AG09319 (cell line): ENCODE data around the gene CDC34.

Source experiments
- DNase-seq: peaks from one replicate; pipeline ENCODE4 v3.0.0-alpha.2; 2010; ENCODE audit warnings: low read depth; ENCODE audit errors: extremely low read depth
- TF ChIP-seq, protein P1 (sequence below): IDR thresholded peaks from 2 replicates; pipeline ENCODE4 v1.5.1; 2011; ENCODE audit warnings: low read depth, mild to moderate bottlenecking, inconsistent platforms, low read length, moderate library complexity

CDC34 gene

GRCh38 chr19:518598-519231, 12.8 kb upstream of the CDC34 start:
- TF ChIP-seq, protein P1, sequence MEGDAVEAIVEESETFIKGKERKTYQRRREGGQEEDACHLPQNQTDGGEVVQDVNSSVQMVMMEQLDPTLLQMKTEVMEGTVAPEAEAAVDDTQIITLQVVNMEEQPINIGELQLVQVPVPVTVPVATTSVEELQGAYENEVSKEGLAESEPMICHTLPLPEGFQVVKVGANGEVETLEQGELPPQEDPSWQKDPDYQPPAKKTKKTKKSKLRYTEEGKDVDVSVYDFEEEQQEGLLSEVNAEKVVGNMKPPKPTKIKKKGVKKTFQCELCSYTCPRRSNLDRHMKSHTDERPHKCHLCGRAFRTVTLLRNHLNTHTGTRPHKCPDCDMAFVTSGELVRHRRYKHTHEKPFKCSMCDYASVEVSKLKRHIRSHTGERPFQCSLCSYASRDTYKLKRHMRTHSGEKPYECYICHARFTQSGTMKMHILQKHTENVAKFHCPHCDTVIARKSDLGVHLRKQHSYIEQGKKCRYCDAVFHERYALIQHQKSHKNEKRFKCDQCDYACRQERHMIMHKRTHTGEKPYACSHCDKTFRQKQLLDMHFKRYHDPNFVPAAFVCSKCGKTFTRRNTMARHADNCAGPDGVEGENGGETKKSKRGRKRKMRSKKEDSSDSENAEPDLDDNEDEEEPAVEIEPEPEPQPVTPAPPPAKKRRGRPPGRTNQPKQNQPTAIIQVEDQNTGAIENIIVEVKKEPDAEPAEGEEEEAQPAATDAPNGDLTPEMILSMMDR = no peak
- no peak for DNase-seq

DNA sequence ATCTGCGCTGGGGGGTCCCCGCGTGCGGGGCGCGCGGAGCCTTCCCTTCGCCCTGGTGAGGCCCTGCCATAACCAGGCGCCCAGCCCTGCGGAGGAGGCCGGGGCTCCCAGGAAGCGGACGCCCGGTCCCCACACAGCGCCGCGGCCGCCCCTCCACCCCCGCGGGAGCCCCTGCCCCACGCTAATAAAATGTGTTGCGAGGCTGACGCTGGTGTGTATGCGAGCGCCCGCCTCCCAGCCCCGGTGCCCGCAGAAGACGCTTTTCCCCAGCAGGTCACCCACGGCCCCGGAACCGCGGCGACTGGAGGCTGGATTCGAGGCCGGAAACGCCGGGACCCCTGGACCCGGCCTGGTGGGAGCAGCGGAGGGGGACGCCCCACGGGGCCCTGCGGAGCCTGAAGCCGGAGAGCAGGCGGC, 12.1 kb upstream of the CDC34 start:
- TF ChIP-seq, protein P1 = no peak
- DNase-seq = no peak

GRCh38 chr19:522726-523125, 8.8 kb upstream of the CDC34 start:
- no peak for DNase-seq

DNA sequence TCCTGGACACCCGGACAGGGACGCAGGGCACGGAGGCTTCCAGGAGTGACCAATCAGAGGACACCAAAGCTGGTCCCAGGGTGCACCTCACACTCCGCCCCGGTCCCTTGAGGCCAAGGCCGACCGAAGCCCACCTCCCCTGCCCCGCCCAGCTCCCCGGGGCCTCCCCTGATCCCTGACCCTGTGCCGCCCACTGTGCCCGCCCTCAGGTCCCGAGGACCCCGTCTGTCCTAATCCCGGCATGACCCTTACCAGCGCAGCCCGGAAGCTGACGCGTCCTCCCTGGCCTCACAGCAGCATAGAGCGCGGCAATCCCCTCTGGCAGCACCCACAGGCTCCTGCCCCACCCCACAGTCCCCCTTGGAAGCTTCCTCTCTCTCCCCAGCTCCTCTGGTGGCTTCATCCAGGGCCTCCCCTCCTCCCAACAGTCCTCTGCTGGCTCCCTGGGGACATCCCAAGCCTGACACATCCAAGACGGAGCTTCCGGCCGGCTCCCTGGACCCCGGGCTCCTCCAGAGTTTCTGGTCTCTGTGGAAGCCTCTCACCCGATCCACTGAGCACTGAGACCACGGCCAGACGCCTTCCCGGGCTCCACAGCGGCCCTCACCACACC, 7.4 kb upstream of the CDC34 start:
- TF ChIP-seq, protein P1 = no peak
- DNase-seq = no peak

More at GRCh38 chr19:522726-523125, 8.8 kb upstream of the CDC34 start:
- TF ChIP-seq, protein P1 = no peak

DNA sequence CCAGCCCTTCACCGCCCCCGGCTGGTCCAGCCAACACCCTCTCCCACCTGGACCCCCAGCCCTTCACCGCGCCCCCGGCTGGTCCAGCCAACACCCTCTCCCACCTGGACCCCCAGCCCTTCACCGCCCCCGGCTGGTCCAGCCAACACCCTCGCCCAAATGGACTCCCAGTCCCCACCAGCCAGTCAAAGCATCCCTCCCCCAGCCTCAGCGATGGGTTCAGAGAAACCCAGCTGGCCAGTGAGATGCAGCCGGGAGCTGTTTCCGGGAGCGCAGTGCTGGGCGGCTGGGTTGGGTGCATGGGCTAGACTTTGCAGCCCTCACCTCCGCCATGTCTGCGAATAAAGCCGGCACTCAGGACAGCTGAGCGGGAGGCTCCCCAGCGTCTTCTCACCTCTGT, 6.5 kb upstream of the CDC34 start:
- TF ChIP-seq, protein P1 = no peak
- no peak for DNase-seq

GRCh38 chr19:525857-526419, 5.6 kb upstream of the CDC34 start:
- TF ChIP-seq, protein P1 = no peak
- DNase-seq = no peak

DNA sequence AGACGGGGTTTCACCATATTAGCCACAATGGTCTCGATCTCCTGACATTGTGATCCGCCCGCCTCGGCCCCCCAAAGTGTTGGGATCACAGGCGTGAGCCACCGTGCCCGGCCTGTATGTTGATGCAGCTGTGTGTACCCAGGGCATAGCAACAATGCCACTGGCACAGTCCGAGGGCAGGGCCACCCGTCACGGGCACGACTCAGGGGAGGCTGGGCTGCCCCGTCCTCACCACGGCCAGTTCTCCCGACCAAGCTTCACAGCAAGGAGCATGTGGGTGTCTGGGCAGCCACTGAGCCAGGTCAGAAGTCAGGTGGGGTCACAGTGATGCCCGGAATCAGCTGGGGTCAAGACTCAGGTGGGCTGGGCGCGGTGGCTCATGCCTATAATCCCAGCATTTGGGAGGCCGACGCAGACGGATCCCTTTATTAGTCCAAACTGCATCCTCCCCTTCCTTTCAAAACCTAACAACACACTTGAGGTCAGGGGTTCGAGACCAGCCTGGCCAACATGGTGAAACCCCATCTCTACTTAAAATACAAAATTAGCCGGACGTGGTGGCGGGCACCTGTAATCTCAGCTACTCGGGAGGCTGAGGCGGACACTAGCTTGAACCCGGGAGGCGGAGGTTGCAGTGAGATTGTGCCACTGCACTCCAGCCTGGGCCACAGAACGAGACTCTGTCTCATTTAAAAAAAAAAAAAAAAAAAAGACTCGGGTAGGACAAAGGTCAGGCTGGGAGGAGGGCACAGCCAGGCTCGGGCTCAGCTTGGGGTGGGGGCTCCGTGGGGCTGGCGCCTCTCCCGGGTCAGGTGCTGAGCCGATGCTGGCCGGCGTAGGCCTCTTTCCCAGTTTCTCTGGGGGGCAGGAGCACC, 1.2 kb upstream of the CDC34 start:
- no peak for DNase-seq
- TF ChIP-seq, protein P1 = no peak
